GM12878 (cell line): ENCODE measurements around the gene SP2. TPM values are rescaled to one million over a fixed set of nuclear protein-coding genes. Genes with fewer than 3 reads are reported as not detected.

Experiments used
- ATAC-seq: fragments of 200-7000 bp; cut with Tn5 transposase; 3 replicates; pipeline ENCODE4 v1.9.1; 2020; ENCODE audit warnings: mild to moderate bottlenecking, moderate library complexity
- BruUV-seq: library from RNA; stranded (reverse); fragments of 400-500 nt; replicated peaks from 2 replicates; lab custom pipeline; 2021; lab: Mats Ljungman, UMichigan
- CTCF ChIA-PET: fragments of 300-600 bp; sonication (Branson Sonifier 250); formaldehyde crosslinking; extraction: SDS; loops from one replicate; lab custom pipeline; 2021; ENCODE audit warnings: inconsistent platforms; lab: Yijun Ruan, JAX
- POLR2A ChIA-PET: fragments of 350-600 bp; formaldehyde crosslinking; extraction: SDS; loops from one replicate; lab custom pipeline; 2021; ENCODE audit warnings: inconsistent platforms; lab: Charles Lee
- RAD21 ChIA-PET: fragments of 300-600 bp; sonication (Branson Sonifier 250); formaldehyde crosslinking; loops from one replicate; lab custom pipeline; 2023; ENCODE audit warnings: antibody characterized with exemption; ENCODE audit not compliant: unreplicated experiment; lab: Charles Lee
- SMC1A ChIA-PET: fragments of 300-600 bp; sonication (Branson Sonifier 250); formaldehyde crosslinking; loops from one replicate; lab custom pipeline; 2023; ENCODE audit not compliant: unreplicated experiment, uncharacterized antibody; lab: Charles Lee
- DNase-seq: peaks from one replicate; pipeline ENCODE4 v3.0.0-alpha.2; 2011; ENCODE audit warnings: low read depth, low spot score
- FAIRE-seq: peaks from 3 replicates; lab custom pipeline; 2011; peaks lifted over from hg19 to GRCh38; lab: Jason Lieb, UNC
- H2AFZ ChIP-seq: 2 replicates; pipeline ENCODE4 v1.6.0; 2011; ENCODE audit warnings: low read depth, low read length, control low read depth; ENCODE audit not compliant: control insufficient read depth
- H3K27ac ChIP-seq: 2 replicates; pipeline ENCODE4 v1.5.1; 2011; ENCODE audit warnings: control low read depth; ENCODE audit not compliant: control insufficient read depth, insufficient read depth
- H3K27me3 ChIP-seq, 2 experiments: replicated peaks in 1 of 2; 2 replicates each; pipeline versions ENCODE4 v1.6.0 to v1.6.1; 2011; ENCODE audit warnings: low read length in 1 of 2; ENCODE audit not compliant: control insufficient read depth in 2 of 2, insufficient read depth in 2 of 2
- H3K36me3 ChIP-seq, 2 experiments: 2 replicates each; pipeline ENCODE4 v1.5.1; 2011; ENCODE audit warnings: low read length in 1 of 2; ENCODE audit not compliant: control insufficient read depth in 2 of 2, insufficient read depth in 2 of 2
- H3K4me1 ChIP-seq: 2 replicates; pipeline ENCODE4 v1.6.1; 2011; ENCODE audit warnings: mild to moderate bottlenecking, low read length, moderate library complexity, mixed read lengths; ENCODE audit not compliant: control insufficient read depth, insufficient read depth
- H3K4me2 ChIP-seq: 2 replicates; pipeline ENCODE4 v1.6.0; 2011; ENCODE audit warnings: control low read depth; ENCODE audit not compliant: control insufficient read depth, insufficient read depth
- H3K4me3 ChIP-seq: fragments of 200-600 bp; sonication (generic); 2 replicates; pipeline ENCODE4 v1.5.1; 2016
- H3K79me2 ChIP-seq: 2 replicates; pipeline ENCODE4 v1.6.0; 2011; ENCODE audit warnings: low read length; ENCODE audit not compliant: control insufficient read depth, insufficient read depth
- H3K9ac ChIP-seq: 2 replicates; pipeline ENCODE4 v1.8.0; 2011; ENCODE audit warnings: low read length, control low read depth, mixed read lengths; ENCODE audit not compliant: control insufficient read depth, insufficient read depth
- H3K9me3 ChIP-seq: replicated peaks from 3 replicates; pipeline ENCODE4 v1.5.1; 2011; ENCODE audit warnings: mild to moderate bottlenecking, low read length; ENCODE audit not compliant: control insufficient read depth, insufficient read depth
- H4K20me1 ChIP-seq: 2 replicates; pipeline ENCODE4 v1.6.0; 2011; ENCODE audit not compliant: control insufficient read depth, insufficient read depth
- ATF2 ChIP-seq: IDR thresholded peaks from 2 replicates; pipeline ENCODE4 v1.6.1; 2012; ENCODE audit warnings: low read length, inconsistent platforms
- CBX3 ChIP-seq: fragments of 200-600 bp; sonication (generic); IDR thresholded peaks from 2 replicates; pipeline ENCODE4 v1.6.1; 2016; ENCODE audit warnings: low read depth, borderline replicate concordance
- CEBPB ChIP-seq, 2 experiments: fragments of 150-350 bp in 1 of 2; IDR thresholded peaks; 2 replicates each; pipeline ENCODE4 v1.6.1; 2012 to 2014; ENCODE audit warnings: low read depth in 2 of 2, low read length in 2 of 2, borderline replicate concordance in 1 of 2, inconsistent platforms in 1 of 2
- HDAC6 ChIP-seq: fragments of 200-600 bp; sonication (generic); IDR thresholded peaks from one replicate; pipeline ENCODE4 v1.8.0; 2017; ENCODE audit warnings: antibody characterized with exemption; ENCODE audit not compliant: unreplicated experiment
- IRF4 ChIP-seq: IDR thresholded peaks from 2 replicates; pipeline ENCODE4 v1.6.1; 2011; ENCODE audit warnings: low read depth, low read length
- KAT2A ChIP-seq: conservative IDR thresholded peaks from 2 replicates; pipeline ENCODE4 v1.6.1; 2011; ENCODE audit warnings: low read depth, low read length; ENCODE audit not compliant: control insufficient read depth
- LARP7 ChIP-seq: fragments of 450-650 bp; IDR thresholded peaks from 2 replicates; pipeline ENCODE4 v1.6.1; 2017; ENCODE audit warnings: mild to moderate bottlenecking
- MEF2A ChIP-seq: IDR thresholded peaks from 2 replicates; pipeline ENCODE4 v1.6.1; 2011; ENCODE audit warnings: low read depth, mild to moderate bottlenecking, low read length, moderate library complexity; ENCODE audit not compliant: insufficient read depth
- NBN ChIP-seq: fragments of 450-650 bp; IDR thresholded peaks from 2 replicates; pipeline ENCODE4 v1.6.1; 2016
- PAX8 ChIP-seq: fragments of 450-650 bp; IDR thresholded peaks from 2 replicates; pipeline ENCODE4 v1.6.1; 2017; ENCODE audit warnings: mild to moderate bottlenecking, moderate library complexity
- PKNOX1 ChIP-seq: fragments of 450-650 bp; IDR thresholded peaks from 2 replicates; pipeline ENCODE4 v1.6.1; 2016; ENCODE audit warnings: mild to moderate bottlenecking
- RAD51 ChIP-seq: fragments of 450-650 bp; IDR thresholded peaks from 2 replicates; pipeline ENCODE4 v1.6.1; 2016; ENCODE audit warnings: moderate library complexity, mild to moderate bottlenecking, inconsistent platforms
- RBBP5 ChIP-seq: fragments of 200-600 bp; sonication (generic); conservative IDR thresholded peaks from 2 replicates; pipeline ENCODE4 v1.6.1; 2016
- RELB ChIP-seq: fragments of 450-650 bp; IDR thresholded peaks from 2 replicates; pipeline ENCODE4 v1.6.1; 2017; ENCODE audit warnings: low read depth, mild to moderate bottlenecking, moderate library complexity
- SMAD5 ChIP-seq: IDR thresholded peaks from 2 replicates; pipeline ENCODE4 v1.6.1; 2016; ENCODE audit warnings: antibody characterized with exemption, low read depth
- SRF ChIP-seq, 2 experiments: IDR thresholded peaks; 2 replicates each; pipeline ENCODE4 v1.6.1; 2011; ENCODE audit warnings: low read depth in 2 of 2, low read length in 2 of 2, mild to moderate bottlenecking in 1 of 2, moderate library complexity in 1 of 2
- SUPT20H ChIP-seq: IDR thresholded peaks from 2 replicates; pipeline ENCODE4 v1.6.1; 2011; ENCODE audit warnings: low read depth, mild to moderate bottlenecking, low read length, moderate library complexity, borderline replicate concordance; ENCODE audit not compliant: control insufficient read depth
- TCF3 ChIP-seq: IDR thresholded peaks from 2 replicates; pipeline ENCODE4 v1.6.1; 2012; ENCODE audit warnings: low read depth, mild to moderate bottlenecking, low read length, borderline replicate concordance; ENCODE audit not compliant: insufficient read depth
- WRNIP1 ChIP-seq: IDR thresholded peaks from 2 replicates; pipeline ENCODE4 v1.6.1; 2011; ENCODE audit warnings: low read depth, low read length, improper control_type of control experiment, borderline replicate concordance
- ZNF622 ChIP-seq: fragments of 450-650 bp; IDR thresholded peaks from 2 replicates; pipeline ENCODE4 v1.6.1; 2017; ENCODE audit warnings: mild to moderate bottlenecking, inconsistent platforms
- WGBS: methylation state at CpG from one replicate; pipeline ENCODE4 v1.1.6; 2016; ENCODE audit warnings: low lambda C conversion rate; ENCODE audit not compliant: insufficient replicate concordance, insufficient coverage; ENCODE audit errors: missing lambda C conversion rate; 5-methylcytosine and 5-hydroxymethylcytosine counted together
- in situ Hi-C: fragments of 300-500 bp; cut with MboI; formaldehyde crosslinking; loops from 9 replicates; pipeline ENCODE4 v1.14.3; 2018; ENCODE audit warnings: mixed read lengths
- intact Hi-C: fragments of 100-400 bp; cut with micrococcal nuclease; formaldehyde crosslinking; loops from one replicate; pipeline ENCODE4 v1.14.2; 2022; ENCODE audit not compliant: unreplicated experiment
- polyA plus RNA-seq, 11 experiments: library from polyadenylated mRNA; depleted of rRNA in 4 of 11; unstranded in 6 of 11; stranded (reverse) in 5 of 11; fragments of >200 nt; fragmentation: Nextera tagmentation in 4 of 11; fragmentation: Illumina TruSeq in 1 of 11; extraction: Ambion mirVana in 4 of 11; extraction: Trizol in 1 of 11; gene quantifications; 1 replicate in 1 of 11; 2 replicates in 10 of 11; pipeline versions ENCODE4 v1.2.1 to v1.2.3, GENCODE V29; 2011 to 2016; ENCODE audit warnings: inconsistent platforms in 2 of 11, missing spikeins in 2 of 11, low read depth in 1 of 11
- total RNA-seq, 4 experiments: library from RNA; depleted of rRNA in 3 of 4; stranded (reverse); fragments of >200 nt in 3 of 4; fragmentation: Illumina TruSeq in 1 of 4; extraction: Trizol in 1 of 4; gene quantifications; 2 replicates each; pipeline versions ENCODE4 v1.2.1 to v1.2.3, GENCODE V29; 2013 to 2021

SP2 gene
- total and polyA plus RNA-seq, 10 of the 15 experiments (the other 5 are each of a cell fraction or from before 2014, with no cell fraction given) = 1.2 to 19.1 (median 4.8) TPM

- SMC1A ChIA-PET = interaction anchor here (2.0 to 13.1 kb wide), 2 partner anchors 12 to 35 kb away, joined by 5 to 231 read pairs; partner anchors contain the start of genes SCRN2 and SP2
- CTCF ChIA-PET = interaction anchor here (1.0 to 1.4 kb wide), 2 partner anchors 11 to 12 kb away, joined by 4 to 5 read pairs; partner anchors contain the start of gene SCRN2
- 37% methylated on average over 5 of the region's 5 CpGs for WGBS
- in situ Hi-C loops = no loop called here
- ATAC-seq = no peak
- POLR2A ChIA-PET = no interaction called here
- no peaks in the 10 kb centered on the region for H3K36me3 ChIP-seq
- H4K20me1 ChIP-seq = no peaks in the 10 kb centered on the region
- no peak overlapping the region for H3K4me3 ChIP-seq
- no peak overlapping the region for H3K4me2 ChIP-seq
- RAD21 ChIA-PET = no interaction called here
- H3K9me3 ChIP-seq = no peaks in the 10 kb centered on the region
- peaks cover 22 to 50% of the 10 kb centered on the region in 2 experiments for H3K27me3 ChIP-seq
- no peak overlapping the region for H3K27ac ChIP-seq
- TF ChIP-seq SUPT20H (no peak), PAX8 (no peak), ZNF622 (no peak), SRF (IDR thresholded peaks at IDR 0.05; ENCODE audit: low read depth in 2 of 2, low read length in 2 of 2) (no peak), LARP7 (no peak), RELB (no peak), RAD51 (no peak), CEBPB (IDR thresholded peaks at IDR 0.05; ENCODE audit: borderline replicate concordance in 1 of 2, low read depth in 2 of 2, low read length in 2 of 2) (no peak), NBN (no peak), WRNIP1 (no peak), KAT2A (no peak), MEF2A (no peak), CBX3 (no peak), ATF2 (no peak), IRF4 (no peak), HDAC6 (no peak), TCF3 (no peak), SMAD5 (no peak), RBBP5 (no peak), PKNOX1 (no peak)
- no peak for FAIRE-seq
- no peak overlapping the region for H2AFZ ChIP-seq
- intact Hi-C loops = no loop called here
- no peaks in the 10 kb centered on the region for H3K79me2 ChIP-seq
- no peak overlapping the region for H3K9ac ChIP-seq
- BruUV-seq = no TSS peak
- H3K4me1 ChIP-seq = peaks cover 5% of the 10 kb centered on the region
- DNase-seq = no peak
These were observed 42.4 kb upstream of the SP2 start for GRCh38 chr17:47853616-47854015.
